ENCODE results near the gene DNAAF1. TPM values are rescaled to one million over a fixed set of nuclear protein-coding genes. Genes with fewer than 3 reads are reported as not detected.
"Not testable (repeated sequence)": the region's sequence is repeated elsewhere in the genome, so short reads cannot be mapped to it uniquely, and the experiment has no call there.

Gene DNAAF1
- total RNA-seq, 1 donor from 2014 or later: not detected

- Mint-ChIP-seq H3K9me3 (no peaks in the 10 kb centered on the region), H3K27me3 (no peaks in the 10 kb centered on the region), H3K36me3 (ENCODE audit: low read depth) (no peaks in the 10 kb centered on the region), H3K4me1 (no peaks in the 10 kb centered on the region), H3K27ac (no peak overlapping the region), H3K4me3 (no peak overlapping the region)
- DNase-seq (no peak), ATAC-seq (ENCODE audit: low read depth) (no peak)
- intact Hi-C loops (cut with micrococcal nuclease): no loop called here
- TF ChIP-seq CTCF (IDR thresholded peaks at IDR 0.05): no peak
- POLR2A ChIA-PET: no interaction called here
- CTCF ChIA-PET: no interaction called here
Measured at GRCh38 chr16:84199861-84200260, 54.8 kb downstream of the DNAAF1 start.

- POLR2A ChIA-PET; H3K27ac Mint-ChIP-seq; H3K4me3 Mint-ChIP-seq; H3K4me1 Mint-ChIP-seq; intact Hi-C loops (cut with micrococcal nuclease); H3K36me3 Mint-ChIP-seq (ENCODE audit: low read depth); DNase-seq; ATAC-seq (ENCODE audit: low read depth); H3K9me3 Mint-ChIP-seq; H3K27me3 Mint-ChIP-seq; CTCF ChIA-PET: not testable (repeated sequence)
Measured at GRCh38 chr16:84204551-84204950, 59.4 kb downstream of the DNAAF1 start.

GRCh38 chr16:84205123-84205522 lies 60.0 kb downstream of the DNAAF1 start:
- H3K27ac Mint-ChIP-seq; DNase-seq; H3K9me3 Mint-ChIP-seq; intact Hi-C loops (cut with micrococcal nuclease); POLR2A ChIA-PET; H3K4me3 Mint-ChIP-seq; H3K36me3 Mint-ChIP-seq (ENCODE audit: low read depth); H3K4me1 Mint-ChIP-seq; H3K27me3 Mint-ChIP-seq; ATAC-seq (ENCODE audit: low read depth); CTCF ChIA-PET: not testable (repeated sequence)

GRCh38 chr16:84205976-84206691 lies 61.0 kb downstream of the DNAAF1 start:
- Mint-ChIP-seq H3K27me3 (no peaks in the 10 kb centered on the region), H3K4me3 (no peak overlapping the region), H3K27ac (no peak overlapping the region), H3K4me1 (no peaks in the 10 kb centered on the region), H3K36me3 (ENCODE audit: low read depth) (no peaks in the 10 kb centered on the region), H3K9me3 (no peaks in the 10 kb centered on the region)
- no peak for TF ChIP-seq CTCF (IDR thresholded peaks at IDR 0.05)
- ChIA-PET POLR2A (no interaction called here), CTCF (no interaction called here)
- intact Hi-C loops (cut with micrococcal nuclease): no loop called here
- DNase-seq (no peak), ATAC-seq (ENCODE audit: low read depth) (no peak)

GRCh38 chr16:84207251-84207650 lies 62.1 kb downstream of the DNAAF1 start:
- intact Hi-C loops (cut with micrococcal nuclease): no loop called here
- no peak for TF ChIP-seq CTCF (IDR thresholded peaks at IDR 0.05)
- ATAC-seq (ENCODE audit: low read depth) (no peak), DNase-seq (no peak)
- no peaks in the 10 kb centered on the region for H3K4me1 Mint-ChIP-seq
- no peaks in the 10 kb centered on the region for H3K9me3 Mint-ChIP-seq
- ChIA-PET CTCF (no interaction called here), POLR2A (no interaction called here)
- H3K27ac Mint-ChIP-seq: no peak overlapping the region
- H3K27me3 Mint-ChIP-seq: no peaks in the 10 kb centered on the region
- no peaks in the 10 kb centered on the region for H3K36me3 Mint-ChIP-seq (ENCODE audit: low read depth)
- no peak overlapping the region for H3K4me3 Mint-ChIP-seq

- no peaks in the 10 kb centered on the region for H3K27me3 Mint-ChIP-seq
Measured at GRCh38 chr16:84207879-84208278, 62.8 kb downstream of the DNAAF1 start.

More at GRCh38 chr16:84207879-84208278, 62.8 kb downstream of the DNAAF1 start:
- Mint-ChIP-seq H3K27ac (no peak overlapping the region), H3K9me3 (no peaks in the 10 kb centered on the region), H3K4me1 (no peaks in the 10 kb centered on the region), H3K36me3 (ENCODE audit: low read depth) (no peaks in the 10 kb centered on the region), H3K4me3 (no peak overlapping the region)
- ATAC-seq (ENCODE audit: low read depth): no peak
- no peak for DNase-seq
- ChIA-PET POLR2A (no interaction called here), CTCF (no interaction called here)
- no peak for TF ChIP-seq CTCF (IDR thresholded peaks at IDR 0.05)
- intact Hi-C loops (cut with micrococcal nuclease): no loop called here
